Measurements from ENCODE around the gene ADCYAP1. TPM values are rescaled to one million over a fixed set of nuclear protein-coding genes. Genes with fewer than 3 reads are reported as not detected.

Gene ADCYAP1
- total RNA-seq, 4 donors from 2014 or later = 0.41 to 0.64 TPM; not detected in 2

DNA sequence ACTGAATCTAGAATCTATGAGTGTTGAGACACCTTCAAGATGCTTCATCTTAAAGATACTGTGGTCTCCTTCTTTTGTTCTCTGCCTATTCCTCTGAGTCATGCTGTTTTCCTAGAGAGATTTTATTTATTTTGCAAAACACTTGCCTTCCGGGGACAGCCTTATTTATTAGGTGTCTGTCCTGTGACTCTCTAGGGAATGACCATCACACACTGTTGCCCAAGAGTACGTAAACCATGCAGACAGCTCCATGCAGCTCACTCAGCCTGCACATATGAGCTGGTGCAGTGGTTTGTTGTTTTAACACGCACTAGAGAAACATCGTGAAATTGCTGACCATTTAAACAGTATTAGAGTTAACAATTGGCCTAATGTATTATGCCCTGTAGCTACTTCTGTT, 12.4 kb upstream of the ADCYAP1 start:
- in situ Hi-C loops (cut with MboI; ENCODE audit: low pct_ligation_motif_present in 1 of 4, low pct_unique_long_range_greater_than_20kb in 1 of 4, low sequenced_read_pairs in 3 of 4) (loop anchor here in 1 of 4 donors (25.0 kb wide), 1 partner anchor 670 kb away; no protein-coding TSS in a partner anchor), intact Hi-C loops (cut with DNase I; ENCODE audit: low total_unique reads) (no loop called here)
- Histone ChIP-seq H3K27me3 (peaks cover 9% of the 10 kb centered on the region), H3K36me3 (no peaks in the 10 kb centered on the region), H3K27ac (no peak overlapping the region), H3K9me3 (no peaks in the 10 kb centered on the region), H3K4me3 (no peak overlapping the region), H3K4me1 (no peaks in the 10 kb centered on the region)
- DNase-seq = no peak
- TF ChIP-seq EP300 (IDR thresholded peaks at IDR 0.05; ENCODE audit: low read depth) (no peak), POLR2AphosphoS5 (IDR thresholded peaks at IDR 0.05) (no peak), POLR2A (IDR thresholded peaks at IDR 0.05) (no peak), CTCF (IDR thresholded peaks at IDR 0.05) (no peak)
- 50 to 55% methylated on average over 4 of the region's 4 CpGs for WGBS, 2 donors (ENCODE audit: low coverage in 1 of 2)

GRCh38 chr18:896315-896714, 8.4 kb upstream of the ADCYAP1 start:
- 73 to 88% methylated on average over 1 of the region's 1 CpG for WGBS, 2 donors (ENCODE audit: low coverage in 1 of 2)
- in situ Hi-C loops (cut with MboI; ENCODE audit: low pct_ligation_motif_present in 1 of 4, low pct_unique_long_range_greater_than_20kb in 1 of 4, low sequenced_read_pairs in 3 of 4) = loop anchor here in 1 of 4 donors (25.0 kb wide), 1 partner anchor 666 kb away; no protein-coding TSS in a partner anchor
- TF ChIP-seq EP300 (IDR thresholded peaks at IDR 0.05; ENCODE audit: low read depth) (no peak), CTCF (IDR thresholded peaks at IDR 0.05) (no peak), POLR2A (IDR thresholded peaks at IDR 0.05) (no peak), POLR2AphosphoS5 (IDR thresholded peaks at IDR 0.05) (no peak)
- DNase-seq = no peak
- intact Hi-C loops (cut with DNase I; ENCODE audit: low total_unique reads) = no loop called here
- Histone ChIP-seq H3K27me3 (peaks cover 17% of the 10 kb centered on the region), H3K9me3 (no peaks in the 10 kb centered on the region), H3K27ac (no peak overlapping the region), H3K4me3 (no peak overlapping the region), H3K36me3 (no peaks in the 10 kb centered on the region), H3K4me1 (no peaks in the 10 kb centered on the region)

- peaks cover 66% of the 10 kb centered on the region for H3K27me3 ChIP-seq
- H3K36me3 ChIP-seq = no peaks in the 10 kb centered on the region
- H3K27ac ChIP-seq = no peak overlapping the region
- intact Hi-C loops (cut with DNase I; ENCODE audit: low total_unique reads) = no loop called here
- H3K4me3 ChIP-seq = no peak overlapping the region
- TF ChIP-seq CTCF (IDR thresholded peaks at IDR 0.05) = no peak
- no peak for TF ChIP-seq POLR2AphosphoS5 (IDR thresholded peaks at IDR 0.05)
- TF ChIP-seq EP300 (IDR thresholded peaks at IDR 0.05; ENCODE audit: low read depth) = no peak
- TF ChIP-seq POLR2A (IDR thresholded peaks at IDR 0.05) = no peak
- DNase-seq = no peak
- in situ Hi-C loops (cut with MboI; ENCODE audit: low pct_ligation_motif_present in 1 of 4, low pct_unique_long_range_greater_than_20kb in 1 of 4, low sequenced_read_pairs in 3 of 4) = no loop called here
- H3K9me3 ChIP-seq = no peaks in the 10 kb centered on the region
- peaks cover 3 to 15% (median 5%) of the 10 kb centered on the region in 4 donors for H3K4me1 ChIP-seq
These were observed 2.9 kb upstream of the ADCYAP1 start for GRCh38 chr18:901761-902160.

DNA sequence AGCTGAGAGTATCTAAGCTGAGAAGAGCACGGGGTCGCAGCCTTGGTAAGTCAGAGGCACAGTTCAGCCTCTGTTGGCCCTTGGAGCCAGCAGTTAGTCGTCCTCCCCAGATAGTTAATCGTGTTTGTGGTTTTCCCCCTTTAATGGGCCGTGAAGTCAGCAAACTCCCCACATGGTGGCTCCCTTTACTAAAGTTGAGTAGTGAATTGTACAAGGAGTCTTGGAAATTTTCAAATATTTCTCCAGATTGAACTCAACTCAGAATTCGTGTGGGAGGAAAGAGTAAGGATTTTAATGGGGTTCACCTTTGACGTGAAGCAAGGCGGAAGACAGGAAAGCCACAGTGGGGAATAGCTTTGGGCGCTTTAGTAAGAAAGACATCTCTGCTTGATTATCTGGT, 2.4 kb upstream of the ADCYAP1 start:
- TF ChIP-seq CTCF (IDR thresholded peaks at IDR 0.05) (no peak), EP300 (IDR thresholded peaks at IDR 0.05; ENCODE audit: low read depth) (no peak), POLR2AphosphoS5 (IDR thresholded peaks at IDR 0.05) (no peak), POLR2A (IDR thresholded peaks at IDR 0.05) (no peak)
- H3K4me3 ChIP-seq = no peak overlapping the region
- in situ Hi-C loops (cut with MboI; ENCODE audit: low pct_ligation_motif_present in 1 of 4, low pct_unique_long_range_greater_than_20kb in 1 of 4, low sequenced_read_pairs in 3 of 4) = no loop called here
- peaks cover 6 to 19% (median 10%) of the 10 kb centered on the region in 4 donors for H3K4me1 ChIP-seq
- no peaks in the 10 kb centered on the region for H3K36me3 ChIP-seq
- DNase-seq = no peak
- H3K9me3 ChIP-seq = no peaks in the 10 kb centered on the region
- H3K27ac ChIP-seq = no peak overlapping the region
- intact Hi-C loops (cut with DNase I; ENCODE audit: low total_unique reads) = no loop called here
- 32% methylated on average over 9 of the region's 9 CpGs; no CpG with 5 or more reads in 1 of the 2 donors for WGBS, 2 donors (ENCODE audit: low coverage in 1 of 2)
- H3K27me3 ChIP-seq = peaks cover 70% of the 10 kb centered on the region
